GM18507 (cell line): Measurements from ENCODE around the gene ZNF462.
"Not testable (repeated sequence)": the region's sequence is repeated elsewhere in the genome, so short reads cannot be mapped to it uniquely, and the experiment has no call there.

Source experiments
- DNase-seq: peaks from one replicate; pipeline ENCODE4 v3.0.0; 2011; ENCODE audit warnings: low read depth; ENCODE audit not compliant: insufficient read length; ENCODE audit errors: extremely low spot score
- FAIRE-seq: peaks from 2 replicates; lab custom pipeline; 2011; peaks lifted over from hg19 to GRCh38; lab: Jason Lieb, UNC

The ZNF462 gene

DNA sequence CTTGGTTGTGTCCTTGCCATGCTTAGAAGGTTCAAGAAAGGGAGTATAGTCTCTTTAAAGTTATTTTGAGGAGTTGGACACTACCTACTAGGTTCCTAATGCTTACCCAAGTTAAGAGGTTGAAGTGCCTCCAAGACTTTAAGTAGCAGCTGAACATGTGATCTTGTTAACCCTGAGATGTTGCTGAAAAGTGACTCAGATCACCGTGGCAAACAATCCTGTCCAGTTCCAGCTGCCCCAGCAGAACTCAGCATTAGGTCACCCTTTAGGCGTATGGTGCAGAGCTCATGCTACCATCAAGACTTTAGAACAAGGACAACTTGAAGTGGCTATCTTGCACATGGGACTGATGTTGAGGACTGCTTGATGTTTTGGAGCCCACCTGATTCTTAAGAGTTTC is 22.5 kb downstream of the ZNF462 start:
- DNase-seq, result no peak
- no peak for FAIRE-seq

DNA sequence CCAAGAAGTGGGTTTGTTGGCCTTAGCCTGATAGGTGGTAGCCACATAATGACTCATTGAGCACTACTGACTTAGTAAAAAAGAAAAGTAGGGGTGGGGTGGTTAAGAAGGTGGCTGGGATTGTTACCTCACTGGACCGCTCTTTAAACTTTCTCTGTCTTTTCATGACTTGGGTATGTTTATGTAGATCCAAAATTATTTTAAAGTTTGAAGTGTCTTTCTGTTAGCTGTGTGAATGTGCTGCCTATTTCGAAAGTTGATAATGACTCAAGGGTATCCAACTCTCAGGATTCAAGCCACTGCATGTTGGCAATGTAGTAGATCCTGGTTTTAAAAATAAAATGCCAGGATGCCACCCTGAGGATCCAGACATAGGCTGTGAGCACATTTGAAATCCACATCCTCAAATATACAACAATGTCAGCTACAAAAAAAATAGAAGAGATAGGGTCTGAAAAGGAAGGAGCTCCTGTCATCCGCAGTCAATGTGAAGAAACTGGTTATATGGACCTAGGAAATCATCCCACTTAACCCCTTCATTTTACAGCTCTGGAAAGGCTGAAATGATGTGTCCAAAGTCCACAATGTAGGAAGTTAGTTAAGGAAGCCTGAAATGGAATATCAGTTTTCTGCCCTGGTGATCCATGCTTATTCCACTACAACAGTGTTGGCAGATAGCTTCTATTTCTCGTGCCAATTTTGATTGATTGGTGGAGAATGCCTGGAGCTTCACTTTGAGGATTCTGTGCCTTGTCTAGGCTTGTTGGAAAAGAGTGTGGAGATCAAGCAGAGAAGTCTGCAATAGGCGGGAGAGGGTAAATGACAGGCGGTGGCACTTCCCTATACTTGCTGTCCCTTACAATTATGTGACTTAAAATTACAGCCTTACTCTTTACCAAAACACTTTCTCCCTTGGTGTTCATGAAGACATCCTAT is 23.4 kb downstream of the ZNF462 start:
- DNase-seq (no peak), FAIRE-seq (no peak)

DNA sequence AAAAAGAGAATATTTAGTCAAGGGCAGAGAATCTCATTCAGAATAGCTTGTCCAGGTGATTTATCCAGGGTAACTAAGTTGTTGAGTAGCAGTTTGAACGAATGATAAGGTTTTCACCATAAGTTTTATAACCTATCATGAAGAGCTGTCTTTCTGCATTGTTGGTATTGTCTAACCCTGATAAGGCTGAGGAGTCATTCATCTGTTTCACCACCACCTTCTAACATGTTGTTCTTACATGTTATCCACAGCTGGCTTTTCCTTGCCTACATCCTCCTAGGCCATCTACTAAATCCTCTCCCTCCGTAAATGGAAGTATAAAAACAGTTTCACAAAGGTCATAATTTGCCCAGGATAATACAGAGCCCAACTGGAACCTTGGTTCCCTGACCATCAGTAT is 24.1 kb downstream of the ZNF462 start:
- FAIRE-seq (no peak), DNase-seq (no peak)

DNA sequence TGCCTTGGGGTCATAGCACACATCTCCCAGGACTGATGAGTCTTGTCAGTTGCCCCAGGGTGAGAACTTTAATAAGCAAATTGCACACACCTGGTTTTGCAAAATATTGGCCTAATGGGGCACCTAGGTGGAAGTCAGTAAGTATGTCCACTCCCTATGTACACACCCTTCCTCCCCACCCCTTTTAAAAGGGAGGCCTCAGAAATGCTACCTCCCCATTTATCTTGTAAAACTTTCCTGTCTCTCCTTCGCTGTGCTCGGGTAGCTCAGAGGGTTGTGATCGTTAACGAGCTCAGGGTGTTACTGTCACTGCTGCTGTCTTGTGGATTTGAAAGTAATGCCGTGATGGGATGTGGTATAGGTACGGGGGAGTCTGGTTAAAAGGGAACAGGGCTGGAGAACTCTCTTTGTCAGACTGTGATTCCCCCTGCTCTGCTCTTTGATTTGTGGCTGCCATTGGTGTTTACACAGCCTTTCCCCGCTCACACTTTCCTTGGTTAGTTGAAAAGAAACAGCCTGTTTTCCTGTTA is 26.2 kb downstream of the ZNF462 start:
- DNase-seq, result no peak
- no peak for FAIRE-seq

DNA sequence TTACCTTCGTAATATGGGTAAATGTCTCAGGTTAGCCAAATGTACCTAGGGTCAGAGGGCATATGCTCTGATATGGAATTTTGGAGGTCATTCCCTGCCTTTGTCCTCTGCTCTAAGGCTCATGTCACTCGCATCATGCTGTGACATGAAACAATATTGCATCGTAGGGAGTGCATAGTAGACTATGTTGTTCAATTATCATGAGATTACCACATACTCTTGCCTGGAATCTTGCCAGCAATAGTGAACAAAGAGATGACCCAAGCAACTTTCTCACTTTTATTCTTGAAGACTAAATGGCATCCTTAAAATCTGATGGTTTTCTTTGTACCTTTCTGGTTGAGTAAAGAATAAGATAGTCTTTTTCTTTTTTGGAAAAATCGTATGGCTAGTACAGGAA is 27.6 kb downstream of the ZNF462 start:
- FAIRE-seq (no peak), DNase-seq (no peak)

DNA sequence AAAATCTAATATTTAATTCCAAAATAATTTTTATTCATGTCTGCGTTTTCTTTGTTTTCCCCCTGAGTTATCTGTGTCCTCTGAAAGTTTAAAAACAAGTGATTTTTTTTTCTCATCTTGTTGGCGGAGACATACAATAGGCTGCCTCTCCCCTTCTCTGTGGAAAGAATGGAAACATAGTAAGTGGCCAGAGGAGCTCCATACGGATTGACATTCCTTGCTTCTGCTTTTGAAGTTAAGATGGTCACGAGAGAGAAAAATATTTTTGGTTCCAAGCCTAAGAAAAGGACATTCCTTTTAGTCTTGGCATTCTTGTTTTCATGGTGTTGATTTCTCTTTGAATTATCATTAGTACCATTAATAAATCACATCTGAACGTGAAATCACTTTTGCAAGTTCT is 28.3 kb downstream of the ZNF462 start:
- FAIRE-seq, result no peak
- DNase-seq, result no peak

DNA sequence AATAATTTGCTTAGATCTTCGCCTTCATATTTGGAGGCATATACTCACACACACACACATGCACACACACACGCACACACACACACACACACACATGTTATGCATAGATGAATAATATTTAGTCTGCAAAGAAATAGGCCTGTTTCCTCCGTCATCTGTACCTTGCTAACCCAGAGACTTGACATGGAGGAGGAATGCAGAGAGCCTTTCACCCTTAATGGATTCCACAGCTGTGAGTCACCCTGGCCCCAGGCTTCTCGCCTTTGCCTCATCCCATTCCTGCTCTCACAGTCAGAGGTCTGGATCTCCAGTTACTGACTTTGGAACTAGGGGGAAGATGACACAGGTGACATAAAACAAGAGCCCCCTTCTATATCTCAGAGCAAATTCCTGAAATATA is 29.7 kb downstream of the ZNF462 start:
- no peak for FAIRE-seq
- DNase-seq, result no peak

DNA sequence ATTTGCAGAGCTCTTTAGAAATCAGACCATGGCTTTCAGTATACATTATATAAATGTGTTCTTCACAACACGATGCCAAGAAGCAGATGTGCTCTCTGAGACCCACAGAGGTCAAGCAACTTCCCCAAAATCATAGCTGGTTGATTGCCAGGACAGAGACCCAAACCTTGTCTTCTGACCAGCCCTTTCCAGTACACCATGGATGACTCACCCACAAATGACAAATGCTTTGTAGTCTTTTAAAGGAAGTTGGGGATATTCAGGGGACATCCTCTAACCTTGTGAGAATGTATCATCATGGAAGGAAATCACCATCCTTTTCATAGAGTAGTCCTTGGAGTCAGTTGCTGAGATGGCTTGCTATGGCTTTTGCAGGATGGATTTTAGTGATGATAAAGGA is 30.1 kb downstream of the ZNF462 start:
- no peak for FAIRE-seq
- no peak for DNase-seq

DNA sequence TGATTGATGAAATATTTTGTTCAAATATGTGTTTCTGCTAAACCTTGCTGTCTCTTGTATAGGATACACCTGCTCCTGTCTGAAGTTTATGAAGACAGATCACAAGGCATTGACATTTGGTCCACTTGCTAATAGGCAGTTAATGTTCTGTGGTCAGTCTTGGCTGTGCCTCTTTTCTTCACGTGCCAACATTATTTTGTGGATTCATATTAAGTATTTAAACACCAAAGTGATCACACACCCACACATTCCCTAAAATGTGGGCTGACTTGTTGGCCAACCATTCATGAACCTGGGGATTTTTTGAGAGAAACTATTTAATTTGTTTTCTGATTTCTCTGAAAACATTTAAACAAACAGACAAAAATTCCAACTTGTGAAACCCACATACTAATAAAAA is 33.7 kb downstream of the ZNF462 start:
- no peak for DNase-seq
- no peak for FAIRE-seq

DNA sequence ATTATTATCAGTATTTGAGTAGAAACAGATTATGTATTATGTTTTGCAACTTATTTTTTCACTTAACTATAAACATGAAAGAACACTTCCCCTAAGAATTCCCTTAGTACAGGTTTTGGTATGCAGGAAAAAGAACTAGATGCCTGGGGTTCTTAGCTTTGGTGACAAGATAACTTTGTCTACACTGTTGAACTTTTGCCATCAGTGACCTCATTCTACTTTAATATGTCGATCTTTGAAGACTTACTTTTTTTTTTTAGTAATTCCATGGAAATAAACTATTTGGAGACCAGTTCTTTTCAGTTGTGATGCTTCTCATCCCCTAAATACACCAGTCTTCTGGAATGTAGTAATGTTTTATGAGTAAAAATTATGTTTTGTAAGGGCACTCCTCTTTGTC is 34.3 kb downstream of the ZNF462 start:
- DNase-seq (no peak), FAIRE-seq (no peak)

DNA sequence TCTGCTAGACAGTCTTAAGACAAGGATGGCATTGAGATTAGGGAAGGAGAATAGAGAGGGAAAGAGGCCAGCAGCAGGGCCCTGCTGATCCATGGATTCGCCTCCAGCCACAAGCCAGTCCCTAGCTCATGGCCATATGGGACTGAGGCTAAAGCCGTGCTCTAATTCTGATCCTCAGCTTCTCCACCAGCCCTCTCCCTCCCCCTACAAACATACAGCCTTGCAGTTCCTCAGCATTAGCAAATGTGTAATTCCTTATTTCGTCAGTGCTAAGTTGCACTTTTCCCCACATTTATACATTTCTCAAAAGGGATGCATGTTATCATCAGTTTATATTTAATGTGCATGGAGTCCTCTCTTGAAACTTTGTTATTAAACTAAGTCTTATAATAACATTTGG is 34.8 kb downstream of the ZNF462 start:
- FAIRE-seq, result no peak
- DNase-seq, result no peak

DNA sequence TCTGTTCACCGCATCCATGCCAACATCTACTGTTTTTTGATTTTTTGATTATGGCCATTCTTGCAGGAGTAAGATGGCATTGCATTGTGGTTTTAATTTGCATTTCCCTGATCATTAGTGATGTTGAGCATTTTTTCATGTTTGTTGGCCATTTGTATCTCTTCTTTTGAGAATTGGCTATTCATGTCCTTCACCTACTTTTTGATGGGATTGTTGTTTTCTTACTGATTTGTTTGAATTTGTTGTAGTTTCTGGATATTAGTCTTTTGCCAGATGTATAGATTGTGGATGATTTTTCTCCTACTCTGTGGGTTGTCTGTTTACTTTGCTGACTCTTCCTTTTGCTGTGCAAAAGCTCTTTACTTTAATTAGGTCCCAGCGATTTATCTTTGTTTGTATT is 37.6 kb downstream of the ZNF462 start:
- FAIRE-seq, DNase-seq: not testable (repeated sequence)

DNA sequence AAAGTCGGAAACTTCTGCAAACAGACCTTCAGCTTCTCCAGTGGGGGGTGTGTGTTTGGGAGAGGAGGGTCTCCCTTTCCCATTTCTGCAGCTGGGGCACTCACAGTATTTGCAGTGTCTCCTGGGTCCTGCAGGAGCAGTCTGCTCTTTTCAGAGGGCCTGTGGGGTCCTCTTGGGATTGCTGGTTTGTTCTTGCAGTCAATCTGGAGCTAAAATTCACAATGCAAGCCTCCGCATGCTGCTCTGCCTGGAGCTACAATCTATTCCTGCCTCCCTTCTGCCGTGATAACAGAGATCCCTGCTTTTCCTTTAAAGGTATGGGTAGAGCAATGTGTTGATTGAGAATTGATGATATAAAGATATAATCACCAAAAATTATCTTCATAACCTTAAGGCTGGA is 43.2 kb downstream of the ZNF462 start:
- DNase-seq, result no peak

DNA sequence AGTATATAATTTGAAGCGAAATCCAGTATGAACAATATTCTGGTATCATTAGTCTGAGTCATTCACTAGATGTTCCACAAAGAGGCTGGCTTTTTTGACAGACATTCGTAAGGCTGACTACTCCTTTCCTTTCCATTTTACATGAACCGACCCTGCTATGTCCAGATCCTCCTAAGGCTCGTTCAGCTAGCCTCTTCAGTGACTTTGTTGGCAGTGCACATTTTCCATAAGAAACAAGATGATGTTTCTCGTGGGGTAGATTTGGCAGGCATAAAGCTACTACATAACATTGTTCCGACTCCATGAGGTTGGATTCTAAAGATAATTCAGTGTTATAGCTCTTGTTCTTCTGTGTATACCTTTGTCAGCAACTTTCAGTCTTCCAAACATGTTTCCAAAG is 49.0 kb downstream of the ZNF462 start:
- FAIRE-seq, result no peak
- DNase-seq, result no peak

More for the DNA sequence above, 43.2 kb downstream of the ZNF462 start:
- no peak for FAIRE-seq

DNA sequence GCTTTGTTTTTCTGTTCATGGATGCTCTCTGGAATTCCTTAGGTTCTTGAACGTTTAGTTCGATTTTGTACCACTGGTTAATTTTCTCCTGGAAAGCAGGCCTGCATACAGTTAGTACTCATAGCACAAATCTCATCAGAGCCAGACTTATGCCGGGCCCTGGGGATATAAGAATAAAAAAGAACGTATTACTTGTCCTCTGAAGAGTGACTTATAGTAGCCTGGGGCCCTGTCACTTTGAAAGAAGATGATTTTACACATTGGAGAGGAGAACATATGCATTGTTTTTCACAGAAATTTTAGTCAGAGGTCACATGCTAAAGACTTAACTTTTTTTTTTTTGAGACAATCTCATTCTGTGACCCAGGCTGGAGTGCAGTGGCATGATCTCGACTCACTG is 50.3 kb downstream of the ZNF462 start:
- FAIRE-seq (no peak), DNase-seq (no peak)

DNA sequence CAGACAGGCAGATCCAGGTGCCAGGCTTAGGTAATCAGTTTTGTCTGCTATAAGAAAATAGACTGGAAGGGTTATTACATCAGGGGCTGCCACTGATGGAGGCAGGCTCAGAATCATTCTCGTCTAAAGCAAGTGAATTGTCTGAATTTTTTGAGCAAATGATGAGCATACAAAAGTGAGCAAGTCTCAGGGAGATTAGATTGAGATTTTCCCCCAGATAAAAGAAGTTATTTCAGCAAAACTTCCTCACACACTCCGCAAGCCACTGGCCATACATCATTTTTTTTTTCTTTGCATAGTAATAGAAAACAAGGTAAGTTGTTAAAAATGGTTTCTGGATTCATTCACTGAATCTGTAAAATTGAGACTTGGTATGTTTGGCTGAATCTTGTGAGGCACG is 52.9 kb downstream of the ZNF462 start:
- no peak for FAIRE-seq
- no peak for DNase-seq

DNA sequence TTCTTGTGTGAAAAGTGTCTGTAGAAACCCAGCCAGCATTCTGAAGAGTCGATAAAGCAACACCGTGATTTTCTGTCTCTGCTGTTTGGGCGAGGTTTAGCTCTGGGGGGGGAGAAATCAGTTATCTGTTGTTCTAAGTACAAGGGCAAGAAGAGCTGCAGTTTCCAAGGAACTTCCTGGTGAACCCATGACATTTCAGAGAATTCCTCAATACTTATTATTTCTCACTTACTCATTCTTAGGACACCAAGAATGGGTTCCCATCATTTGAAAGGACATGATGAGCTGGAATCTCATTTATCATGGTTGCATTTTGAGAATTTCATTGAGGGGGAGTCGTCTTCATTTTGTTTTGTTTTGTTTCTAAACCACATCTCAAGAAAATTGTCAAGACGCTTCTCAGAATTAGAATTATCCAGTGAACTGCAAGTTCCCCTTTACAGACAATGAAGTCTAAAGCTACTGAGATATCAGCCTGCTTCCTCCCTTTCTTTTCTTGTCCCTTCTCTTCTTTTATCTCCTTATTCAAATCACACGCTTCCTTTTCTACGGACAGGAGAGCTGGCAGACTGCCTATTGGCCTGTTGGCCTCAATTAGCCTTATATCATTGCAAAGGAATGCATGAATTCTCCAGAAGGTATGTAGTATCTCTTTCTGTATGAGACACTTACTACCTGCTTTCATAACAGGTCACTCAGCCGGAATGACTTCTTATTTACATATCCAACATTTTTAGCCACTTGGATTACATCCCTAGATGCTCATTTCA is 53.7 kb downstream of the ZNF462 start:
- no peak for FAIRE-seq
- DNase-seq, result no peak

DNA sequence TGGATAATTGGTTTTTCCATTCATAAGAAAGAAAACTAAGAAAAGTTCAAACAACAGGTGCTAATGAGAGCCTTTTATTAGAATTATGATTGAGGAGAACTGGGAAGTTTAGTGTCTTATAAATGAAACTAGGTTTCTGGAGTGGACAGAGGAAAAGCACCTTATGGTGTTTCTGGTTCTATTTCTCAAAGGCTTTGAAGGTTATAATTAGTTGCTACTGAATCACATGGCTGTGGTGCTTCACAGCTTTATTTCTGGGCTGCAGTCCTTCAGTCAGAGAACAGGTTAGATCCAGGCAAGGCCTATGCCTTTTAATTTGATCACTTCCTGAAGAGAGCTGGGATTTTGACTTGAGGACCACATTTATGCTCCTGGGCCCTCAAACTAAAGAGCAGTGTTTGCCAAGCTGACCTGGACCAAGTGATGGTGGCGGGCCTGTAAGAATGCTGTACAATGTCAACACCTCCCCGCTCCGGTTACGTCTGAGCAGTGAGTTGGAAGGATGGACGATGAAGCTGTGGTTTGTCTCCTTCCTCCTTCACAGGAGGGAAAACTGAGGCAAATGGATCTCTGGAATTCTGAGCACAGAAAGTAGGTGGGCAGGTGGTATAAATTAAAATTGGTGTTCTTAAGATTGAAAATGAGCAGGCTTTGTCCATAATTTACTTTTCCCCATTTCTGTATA is 56.0 kb downstream of the ZNF462 start:
- FAIRE-seq (no peak), DNase-seq (no peak)

DNA sequence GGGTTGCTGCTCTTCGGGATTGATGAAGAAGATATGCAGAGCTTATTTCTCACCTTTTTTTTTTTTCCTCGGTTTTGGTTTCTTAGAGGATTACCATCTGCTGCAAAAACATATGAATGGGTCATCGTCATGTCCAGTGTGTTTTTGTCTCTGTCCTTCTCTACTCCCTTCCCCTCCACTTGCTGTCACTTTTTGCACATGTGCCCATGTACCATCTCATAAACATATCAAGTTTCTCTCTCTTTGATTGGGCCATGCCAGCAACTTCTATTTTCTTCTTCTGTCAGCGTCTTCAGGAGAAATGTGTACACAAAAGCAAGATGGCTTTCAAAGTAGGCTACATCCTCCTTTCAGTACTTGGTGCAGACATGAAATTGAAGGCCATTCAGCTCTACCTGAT is 57.1 kb downstream of the ZNF462 start:
- no peak for DNase-seq
- no peak for FAIRE-seq

DNA sequence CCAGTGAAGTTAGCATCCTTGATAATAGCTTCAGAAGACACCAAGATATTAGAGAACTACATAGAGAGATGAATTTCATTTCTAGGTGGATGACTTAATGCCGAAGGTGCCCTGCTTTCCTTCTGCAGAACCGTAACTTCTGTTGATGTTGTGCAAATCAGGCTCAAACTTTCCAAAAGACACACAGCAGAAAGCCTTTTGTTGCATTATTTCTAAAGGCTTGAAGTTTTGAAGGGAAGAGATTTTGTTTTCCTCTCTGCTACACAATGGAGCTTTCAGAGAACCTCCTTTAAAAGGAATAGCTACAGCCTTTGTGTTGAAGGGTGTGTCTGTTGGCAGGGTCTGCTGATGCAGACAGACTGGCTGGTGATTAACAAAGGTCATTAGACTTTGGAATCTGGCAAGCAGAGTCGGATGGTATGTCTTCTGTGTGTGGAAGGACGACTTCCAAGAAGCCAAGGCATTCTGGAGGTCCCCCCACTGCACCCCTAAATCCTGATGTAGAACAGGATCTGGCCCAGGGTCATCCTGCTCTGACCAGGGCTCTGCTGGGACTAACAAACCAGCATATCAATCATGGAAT is 57.8 kb downstream of the ZNF462 start:
- no peak for DNase-seq

More for the DNA sequence above, 57.8 kb downstream of the ZNF462 start:
- no peak for FAIRE-seq
